Measurements from ENCODE around the gene NUCB1. TPM values are rescaled to one million over a fixed set of nuclear protein-coding genes. Genes with fewer than 3 reads are reported as not detected.
"Not testable (repeated sequence)": the region's sequence is repeated elsewhere in the genome, so short reads cannot be mapped to it uniquely, and the experiment has no call there.

NUCB1 gene
- total RNA-seq, 1 experiment from 2014 or later = 142 TPM

- peaks cover 21% of the 10 kb centered on the region for H3K36me3 ChIP-seq (ENCODE audit: control insufficient read depth, insufficient read depth, low read length)
- CTCF ChIA-PET = no interaction called here
- intact Hi-C loops (cut with micrococcal nuclease; ENCODE audit: unreplicated experiment) = loop anchor here (1.0 to 2.0 kb wide), 4 partner anchors 19 to 90 kb away; partner anchors contain the start of genes DHDH and NUCB1
Observed at GRCh38 chr19:48873476-48874302, 26.4 kb upstream of the NUCB1 start.

GRCh38 chr19:48874303-48875135 is 25.6 kb upstream of the NUCB1 start:
- H3K27me3 ChIP-seq (replicated peaks; ENCODE audit: control insufficient read depth, insufficient read depth, low read length) = no peaks in the 10 kb centered on the region
- H3K36me3 ChIP-seq (ENCODE audit: control insufficient read depth, insufficient read depth, low read length) = peaks cover 21% of the 10 kb centered on the region
- Mint-ChIP-seq H3K27me3 (ENCODE audit: insufficient read depth, unreplicated experiment) (peaks cover 3% of the 10 kb centered on the region), H3K27ac (ENCODE audit: unreplicated experiment) (peak overlapping the region; percentile 100), H3K4me3 (ENCODE audit: unreplicated experiment) (peak overlapping the region; percentile 99), H3K9me3 (ENCODE audit: unreplicated experiment) (no peaks in the 10 kb centered on the region), H3K36me3 (ENCODE audit: insufficient read depth, unreplicated experiment) (peaks cover 76% of the 10 kb centered on the region), H3K4me1 (ENCODE audit: low read depth, unreplicated experiment) (peaks cover 35% of the 10 kb centered on the region)
- H3K9me3 ChIP-seq = no peaks in the 10 kb centered on the region
- TF ChIP-seq CTCF (IDR thresholded peaks at IDR 0.05; ENCODE audit: insufficient read depth in 1 of 2, low read depth in 1 of 2, low read length in 1 of 2, severe bottlenecking in 1 of 2, unreplicated experiment in 1 of 2) = no peak
- H3K4me3 ChIP-seq (ENCODE audit: low read depth, low read length) = peak overlapping the region; percentile 99
- H3K4me1 ChIP-seq = peaks cover 58% of the 10 kb centered on the region
- no peak for DNase-seq
- ChIA-PET POLR2A (interaction anchor here (0.6 to 1.9 kb wide), 3 partner anchors 18 to 89 kb away, joined by 3 to 5 read pairs (median 5); no protein-coding TSS in a partner anchor), CTCF (interaction anchor here (0.7 kb wide), 1 partner anchor 33 kb away, joined by 3 read pairs; no protein-coding TSS in a partner anchor)
- no TSS peak for BruUV-seq (replicated peaks)
- intact Hi-C loops (cut with micrococcal nuclease; ENCODE audit: unreplicated experiment) = no loop called here

More at GRCh38 chr19:48873476-48874302, 26.4 kb upstream of the NUCB1 start:
- TF ChIP-seq CTCF (IDR thresholded peaks at IDR 0.05; ENCODE audit: insufficient read depth in 1 of 2, low read depth in 1 of 2, low read length in 1 of 2, severe bottlenecking in 1 of 2, unreplicated experiment in 1 of 2) = no peak
- BruUV-seq (replicated peaks) = no TSS peak
- Mint-ChIP-seq H3K4me3 (ENCODE audit: unreplicated experiment) (peak overlapping the region; percentile 99), H3K4me1 (ENCODE audit: low read depth, unreplicated experiment) (peaks cover 36% of the 10 kb centered on the region), H3K9me3 (ENCODE audit: unreplicated experiment) (no peaks in the 10 kb centered on the region), H3K36me3 (ENCODE audit: insufficient read depth, unreplicated experiment) (peaks cover 69% of the 10 kb centered on the region), H3K27me3 (ENCODE audit: insufficient read depth, unreplicated experiment) (peaks cover 3% of the 10 kb centered on the region), H3K27ac (ENCODE audit: unreplicated experiment) (peak overlapping the region; percentile 100)
- POLR2A ChIA-PET = interaction anchor here (1.3 to 2.1 kb wide), 4 partner anchors 26 to 120 kb away, joined by 5 to 14 read pairs (median 8); partner anchors contain the start of genes GYS1, NUCB1 and RUVBL2
- DNase-seq = peak in 1 of 2 experiments; percentile 54
- Histone ChIP-seq H3K4me1 (peaks cover 56% of the 10 kb centered on the region), H3K9me3 (no peaks in the 10 kb centered on the region), H3K27me3 (replicated peaks; ENCODE audit: control insufficient read depth, insufficient read depth, low read length) (no peaks in the 10 kb centered on the region), H3K4me3 (ENCODE audit: low read depth, low read length) (peak overlapping the region; percentile 99)

GRCh38 chr19:48876043-48876981 is 23.8 kb upstream of the NUCB1 start:
- H3K27me3 ChIP-seq (replicated peaks; ENCODE audit: control insufficient read depth, insufficient read depth, low read length); H3K9me3 Mint-ChIP-seq (ENCODE audit: unreplicated experiment); H3K27me3 Mint-ChIP-seq (ENCODE audit: insufficient read depth, unreplicated experiment); POLR2A ChIA-PET; BruUV-seq (replicated peaks); H3K4me3 ChIP-seq (ENCODE audit: low read depth, low read length); intact Hi-C loops (cut with micrococcal nuclease; ENCODE audit: unreplicated experiment); H3K9me3 ChIP-seq: not testable (repeated sequence)
- DNase-seq = peak in 1 of 2 experiments; percentile 63
- CTCF ChIA-PET = interaction anchor here (0.5 to 1.6 kb wide), 4 partner anchors 81 to 190 kb away, joined by 3 to 7 read pairs (median 4); partner anchors contain the start of genes GYS1 and RUVBL2
- Mint-ChIP-seq H3K4me1 (ENCODE audit: low read depth, unreplicated experiment) (peaks cover 35% of the 10 kb centered on the region), H3K4me3 (ENCODE audit: unreplicated experiment) (peak overlapping the region; percentile 99), H3K36me3 (ENCODE audit: insufficient read depth, unreplicated experiment) (peaks cover 83% of the 10 kb centered on the region), H3K27ac (ENCODE audit: unreplicated experiment) (peak overlapping the region; percentile 100)
- Histone ChIP-seq H3K36me3 (ENCODE audit: control insufficient read depth, insufficient read depth, low read length) (peaks cover 21% of the 10 kb centered on the region), H3K4me1 (peaks cover 58% of the 10 kb centered on the region)
